ENCODE measurements around the gene RIPOR2. TPM values are rescaled to one million over a fixed set of nuclear protein-coding genes. Genes with fewer than 3 reads are reported as not detected.

Gene RIPOR2
- total and polyA plus RNA-seq, 2 experiments from 2014 or later = 9.5 to 22.5 TPM

- peaks cover under 1% of the 10 kb centered on the region; the same call in 1 of the 3 replicates for H3K9me3 Mint-ChIP-seq
- Histone ChIP-seq H3K9me2 (ENCODE audit: insufficient read depth) (0 out of 2 replicates have a peak, but pooled peaks cover under 1% of the 10 kb centered on the region), H3K27me3 (ENCODE audit: insufficient read depth) (no peaks in the 10 kb centered on the region), H3K4me3 (no peak overlapping the region), H3K79me2 (replicated peaks; ENCODE audit: insufficient read depth) (peaks cover 25% of the 10 kb centered on the region), H3K4me1 (ENCODE audit: insufficient read depth) (peaks cover 78% of the 10 kb centered on the region), H3K27ac (ENCODE audit: low read depth) (peak overlapping the region; percentile 30), H3K36me3 (ENCODE audit: insufficient read depth) (no peaks in the 10 kb centered on the region), H3K4me2 (no peak overlapping the region), H3F3A (replicated peaks; ENCODE audit: low read depth) (no peaks in the 10 kb centered on the region; the same call in 1 of the 2 replicates), H4K20me1 (replicated peaks; ENCODE audit: insufficient read depth) (no peaks in the 10 kb centered on the region), H2AFZ (no peak overlapping the region)
- peaks cover 5% of the 10 kb centered on the region for H3K27me3 Mint-ChIP-seq (ENCODE audit: insufficient read depth, low read depth, poor library complexity)
- ATAC-seq (no peak), DNase-seq (ENCODE audit: low spot score) (no peak)
- peaks cover under 1% of the 10 kb centered on the region; the same call in 2 of the 3 replicates for H3K36me3 Mint-ChIP-seq (ENCODE audit: low read depth)
- H3K4me3 Mint-ChIP-seq = no peak overlapping the region
- no peak for TF ChIP-seq CTCF (conservative IDR thresholded peaks at IDR 0.05; ENCODE audit: low read depth in 2 of 2)
- no peak for TF ChIP-seq EZH2phosphoT487 (IDR thresholded peaks at IDR 0.05; ENCODE audit: unreplicated experiment)
- TF ChIP-seq STAT1 (IDR thresholded peaks at IDR 0.05; ENCODE audit: unreplicated experiment) = no peak
- TF ChIP-seq ETS1 (IDR thresholded peaks at IDR 0.05) = no peak
- TF ChIP-seq JUNB (IDR thresholded peaks at IDR 0.05; ENCODE audit: unreplicated experiment) = no peak
- TF ChIP-seq NANOG (IDR thresholded peaks at IDR 0.05; ENCODE audit: borderline replicate concordance) = no peak
- no peak for TF ChIP-seq EZH2 (IDR thresholded peaks at IDR 0.05; ENCODE audit: low read depth, unreplicated experiment)
- no peak for TF ChIP-seq CREB1 (CRISPR knock-in tag; IDR thresholded peaks at IDR 0.05; ENCODE audit: low read depth)
- no peak for TF ChIP-seq ZNF331 (CRISPR knock-in tag; IDR thresholded peaks at IDR 0.05; ENCODE audit: low read depth)
- peaks cover 68% of the 10 kb centered on the region for H3K4me1 Mint-ChIP-seq
- H3K27ac Mint-ChIP-seq = no peak overlapping the region
Observed at GRCh38 chr6:24922170-24922569, 13.6 kb downstream of the RIPOR2 start.

GRCh38 chr6:24920136-24920535 is 15.6 kb downstream of the RIPOR2 start:
- peaks cover 3% of the 10 kb centered on the region; the same call in 1 of the 3 replicates for H3K36me3 Mint-ChIP-seq (ENCODE audit: low read depth)
- no peak for TF ChIP-seq NANOG (IDR thresholded peaks at IDR 0.05; ENCODE audit: borderline replicate concordance)
- TF ChIP-seq ZNF114 (CRISPR knock-in tag; IDR thresholded peaks at IDR 0.05) = no peak
- TF ChIP-seq EZH2 (IDR thresholded peaks at IDR 0.05; ENCODE audit: low read depth, unreplicated experiment) = no peak
- no peak for TF ChIP-seq CTCF (conservative IDR thresholded peaks at IDR 0.05; ENCODE audit: low read depth in 2 of 2)
- no peak for TF ChIP-seq ETS1 (IDR thresholded peaks at IDR 0.05)
- no peak for TF ChIP-seq POLR2AphosphoS5 (IDR thresholded peaks at IDR 0.05; ENCODE audit: low read depth)

More at GRCh38 chr6:24920136-24920535, 15.6 kb downstream of the RIPOR2 start:
- Histone ChIP-seq H2AFZ (no peak overlapping the region), H3K4me1 (ENCODE audit: insufficient read depth) (peaks cover 69% of the 10 kb centered on the region), H3K4me2 (peak overlapping the region; percentile 67), H3K4me3 (no peak overlapping the region), H3K9me2 (ENCODE audit: insufficient read depth) (no peaks in the 10 kb centered on the region), H3K27ac (ENCODE audit: low read depth) (peak overlapping the region; percentile 81; the same call in 1 of the 2 replicates), H3K27me3 (ENCODE audit: insufficient read depth) (no peaks in the 10 kb centered on the region), H3K36me3 (ENCODE audit: insufficient read depth) (no peaks in the 10 kb centered on the region), H3F3A (replicated peaks; ENCODE audit: low read depth) (no peaks in the 10 kb centered on the region; the same call in 1 of the 2 replicates), H4K20me1 (replicated peaks; ENCODE audit: insufficient read depth) (no peaks in the 10 kb centered on the region), H3K79me2 (replicated peaks; ENCODE audit: insufficient read depth) (peaks cover 13% of the 10 kb centered on the region)
- Mint-ChIP-seq H3K27ac (peak overlapping the region; percentile 36; the same call in 1 of the 2 replicates), H3K27me3 (ENCODE audit: insufficient read depth, low read depth, poor library complexity) (peaks cover 6% of the 10 kb centered on the region), H3K9me3 (no peaks in the 10 kb centered on the region), H3K4me1 (peaks cover 55% of the 10 kb centered on the region), H3K4me3 (no peak overlapping the region; the same call in 2 of the 3 replicates)
- DNase-seq (ENCODE audit: low spot score) = no peak
- ATAC-seq = no peak

Measured in GM23338 (cell line).